Tracheal epithelial cell (primary cell): ENCODE results near the gene POU4F1. TPM values are rescaled to one million over a fixed set of nuclear protein-coding genes. Genes with fewer than 3 reads are reported as not detected.

Experiments
- total RNA-seq: library from RNA; depleted of rRNA; stranded (reverse); fragments of >200 nt; gene quantifications from 2 replicates; pipeline ENCODE4 v1.2.1, GENCODE V29; 2014

Gene POU4F1
- total RNA-seq, result not detected in 2 replicates

DNA sequence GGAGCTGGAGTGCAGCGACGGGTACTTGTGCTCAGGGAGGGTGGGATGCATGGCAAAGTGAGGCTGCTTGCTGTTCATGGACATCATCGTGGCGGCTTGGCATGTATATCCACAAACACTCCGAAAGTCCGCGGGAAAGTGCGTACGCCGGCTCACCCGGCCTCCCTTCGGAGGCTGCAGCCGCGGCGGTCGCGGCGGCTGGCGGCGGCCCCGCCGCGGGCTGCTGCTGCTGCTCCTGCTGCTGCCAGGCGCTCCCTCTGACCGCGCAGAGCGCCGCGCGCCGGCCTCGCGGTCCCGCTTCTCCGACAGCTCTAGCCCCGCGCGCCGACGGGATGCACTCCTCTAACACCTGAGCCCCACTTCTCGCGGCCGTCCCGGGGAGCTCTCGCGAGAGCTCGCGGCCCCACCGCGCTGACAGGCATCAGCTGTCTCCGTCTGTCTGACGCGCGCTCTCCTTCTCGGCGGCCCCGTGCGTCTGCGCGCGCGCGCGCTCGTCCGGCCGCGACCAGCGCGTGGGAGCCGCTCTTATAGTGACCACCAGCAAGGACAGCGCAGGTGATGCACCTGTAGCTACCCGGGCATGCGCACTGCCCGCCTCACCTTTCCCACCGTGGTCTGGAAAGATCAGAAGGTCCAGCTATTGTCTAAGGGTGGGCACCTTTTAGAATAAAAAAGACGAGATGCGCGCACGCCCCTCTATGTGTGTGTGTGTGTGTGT, at the start of gene POU4F1:
Gene POU4F1 (minus strand): TSS at position 313 of the 718 bp plus-strand sequence. CDS start 226 bp downstream, at position 87.

Other genes with a start within 250 kb of the POU4F1 start
- gene OBI1, start 55.6 kb upstream of the POU4F1 start, total RNA-seq, result 13.0 and 14.5 TPM in 2 replicates